Progenitor cell of endocrine pancreas (in vitro differentiated cells): ENCODE data around the gene TCTA. TPM values are rescaled to one million over a fixed set of nuclear protein-coding genes. Genes with fewer than 3 reads are reported as not detected.

Source experiments
- DNase-seq: peaks from one replicate; pipeline ENCODE4 v3.0.0; 2021; ENCODE audit warnings: low spot score; ENCODE audit not compliant: unreplicated experiment
- H3K27ac Mint-ChIP-seq: 2 replicates; pipeline ENCODE4 v1.8.0; 2021; ENCODE audit warnings: mild to moderate bottlenecking, moderate library complexity, mixed read lengths
- H3K27me3 Mint-ChIP-seq: 2 replicates; pipeline ENCODE4 v1.8.0; 2021; ENCODE audit warnings: mixed read lengths
- H3K36me3 Mint-ChIP-seq: 2 replicates; pipeline ENCODE4 v1.8.0; 2022; ENCODE audit warnings: mixed read lengths; ENCODE audit not compliant: insufficient read depth
- H3K4me1 Mint-ChIP-seq: 2 replicates; pipeline ENCODE4 v1.8.0; 2021; ENCODE audit warnings: low read depth, mixed read lengths
- H3K4me3 Mint-ChIP-seq: 2 replicates; pipeline ENCODE4 v1.8.0; 2021; ENCODE audit warnings: low read depth, mild to moderate bottlenecking, moderate library complexity, mixed read lengths
- H3K9me3 Mint-ChIP-seq: 2 replicates; pipeline ENCODE4 v1.8.0; 2021; ENCODE audit warnings: low read depth, mixed read lengths
- total RNA-seq: library from RNA; stranded (reverse); gene quantifications from 2 replicates; pipeline ENCODE4 v1.2.1, GENCODE V29; 2021
- TF ChIP-seq, protein P1 (sequence below): fragments of 200-600 bp; sonication (generic); IDR thresholded peaks from one replicate; pipeline ENCODE4 v1.5.0; 2021; ENCODE audit warnings: antibody characterized with exemption, mild to moderate bottlenecking; ENCODE audit not compliant: unreplicated experiment

TCTA gene
- total RNA-seq, 1 donor from 2014 or later, result 18.8 TPM

DNA sequence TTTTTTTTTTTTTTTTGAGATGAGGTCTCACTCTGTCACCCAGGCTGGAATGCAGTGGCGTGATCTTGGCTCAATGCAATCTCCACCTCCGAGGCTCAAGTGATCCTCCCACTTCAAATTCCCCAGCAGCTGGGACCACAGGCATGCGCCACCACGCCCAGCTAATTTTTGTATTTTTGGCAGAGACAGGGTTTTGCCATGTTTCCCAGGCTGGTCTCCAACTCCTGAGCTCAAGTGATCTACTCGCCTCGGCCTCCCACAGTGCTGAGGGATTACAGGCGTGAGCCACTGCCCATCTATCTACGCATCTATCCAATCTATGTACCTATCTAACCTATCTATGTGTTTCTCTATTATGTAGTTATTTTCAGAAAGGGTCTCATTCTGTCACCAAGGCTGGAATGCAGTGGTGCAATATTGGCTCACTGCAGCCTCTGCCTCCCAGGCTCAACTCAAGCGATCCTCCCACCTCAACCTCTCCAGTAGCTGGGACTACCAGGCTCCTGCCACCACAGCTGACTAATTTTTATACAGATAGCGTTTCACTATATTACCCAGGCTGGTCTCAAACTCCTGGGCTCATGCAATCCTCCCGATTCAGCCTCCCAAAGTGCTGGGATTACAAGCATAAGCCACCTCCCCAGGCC is 33.9 kb upstream of the TCTA start:
- H3K4me3 Mint-ChIP-seq, result no peak overlapping the region
- DNase-seq, result no peak
- H3K36me3 Mint-ChIP-seq, result peaks cover 10% of the 10 kb centered on the region
- no peaks in the 10 kb centered on the region for H3K9me3 Mint-ChIP-seq
- no peaks in the 10 kb centered on the region for H3K27me3 Mint-ChIP-seq
- no peak overlapping the region for H3K27ac Mint-ChIP-seq
- TF ChIP-seq, protein P1, sequence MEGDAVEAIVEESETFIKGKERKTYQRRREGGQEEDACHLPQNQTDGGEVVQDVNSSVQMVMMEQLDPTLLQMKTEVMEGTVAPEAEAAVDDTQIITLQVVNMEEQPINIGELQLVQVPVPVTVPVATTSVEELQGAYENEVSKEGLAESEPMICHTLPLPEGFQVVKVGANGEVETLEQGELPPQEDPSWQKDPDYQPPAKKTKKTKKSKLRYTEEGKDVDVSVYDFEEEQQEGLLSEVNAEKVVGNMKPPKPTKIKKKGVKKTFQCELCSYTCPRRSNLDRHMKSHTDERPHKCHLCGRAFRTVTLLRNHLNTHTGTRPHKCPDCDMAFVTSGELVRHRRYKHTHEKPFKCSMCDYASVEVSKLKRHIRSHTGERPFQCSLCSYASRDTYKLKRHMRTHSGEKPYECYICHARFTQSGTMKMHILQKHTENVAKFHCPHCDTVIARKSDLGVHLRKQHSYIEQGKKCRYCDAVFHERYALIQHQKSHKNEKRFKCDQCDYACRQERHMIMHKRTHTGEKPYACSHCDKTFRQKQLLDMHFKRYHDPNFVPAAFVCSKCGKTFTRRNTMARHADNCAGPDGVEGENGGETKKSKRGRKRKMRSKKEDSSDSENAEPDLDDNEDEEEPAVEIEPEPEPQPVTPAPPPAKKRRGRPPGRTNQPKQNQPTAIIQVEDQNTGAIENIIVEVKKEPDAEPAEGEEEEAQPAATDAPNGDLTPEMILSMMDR, result no peak
- peaks cover 2% of the 10 kb centered on the region for H3K4me1 Mint-ChIP-seq

DNA sequence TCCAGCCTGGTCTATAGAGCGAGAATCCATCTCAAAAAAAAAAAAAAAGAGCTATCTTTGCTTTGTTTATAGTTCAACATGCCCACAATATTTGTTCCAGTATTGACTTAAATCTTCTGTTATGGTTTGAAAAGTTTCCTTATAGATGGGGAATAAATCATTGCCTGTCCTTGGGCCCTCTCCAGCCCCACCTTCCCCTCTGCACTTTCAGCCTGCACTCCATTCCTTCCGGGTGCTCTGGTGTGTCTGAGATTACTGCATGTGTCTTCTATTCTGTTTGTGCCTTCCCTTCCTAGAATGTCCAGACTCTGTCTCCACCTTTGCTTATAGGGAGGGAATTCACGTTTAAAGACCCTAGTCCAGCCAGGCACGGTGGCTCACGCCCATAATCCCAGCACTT is 28.8 kb upstream of the TCTA start:
- H3K27me3 Mint-ChIP-seq, result no peaks in the 10 kb centered on the region
- peaks cover 5% of the 10 kb centered on the region for H3K36me3 Mint-ChIP-seq
- peak overlapping the region; percentile 75 for H3K27ac Mint-ChIP-seq
- H3K4me1 Mint-ChIP-seq, result peaks cover 4% of the 10 kb centered on the region
- H3K9me3 Mint-ChIP-seq, result no peaks in the 10 kb centered on the region
- TF ChIP-seq, protein P1, result no peak
- no peak for DNase-seq
- no peak overlapping the region for H3K4me3 Mint-ChIP-seq

DNA sequence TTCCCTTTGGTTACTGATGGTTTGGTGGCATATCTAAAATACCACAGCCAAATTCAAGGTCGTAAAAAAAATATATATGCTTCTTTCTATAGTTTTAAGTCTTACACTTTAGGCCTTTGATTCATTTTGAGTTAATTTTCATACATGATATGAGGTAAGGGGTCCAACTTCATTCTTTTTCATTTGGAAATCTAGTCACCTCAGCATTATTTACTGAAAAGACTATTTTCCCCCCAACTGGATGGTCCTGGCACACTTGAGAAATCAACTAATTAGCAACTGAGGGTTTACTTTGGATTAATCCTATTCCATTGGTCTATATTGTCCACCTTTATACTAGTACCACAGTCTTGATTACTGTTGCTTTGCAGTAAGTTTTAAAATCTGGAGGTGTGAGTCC is 26.6 kb upstream of the TCTA start:
- Mint-ChIP-seq H3K4me3 (no peak overlapping the region), H3K9me3 (no peaks in the 10 kb centered on the region), H3K4me1 (peaks cover 2% of the 10 kb centered on the region), H3K27ac (no peak overlapping the region), H3K27me3 (no peaks in the 10 kb centered on the region), H3K36me3 (peaks cover 5% of the 10 kb centered on the region)
- no peak for DNase-seq
- TF ChIP-seq, protein P1, result no peak

DNA sequence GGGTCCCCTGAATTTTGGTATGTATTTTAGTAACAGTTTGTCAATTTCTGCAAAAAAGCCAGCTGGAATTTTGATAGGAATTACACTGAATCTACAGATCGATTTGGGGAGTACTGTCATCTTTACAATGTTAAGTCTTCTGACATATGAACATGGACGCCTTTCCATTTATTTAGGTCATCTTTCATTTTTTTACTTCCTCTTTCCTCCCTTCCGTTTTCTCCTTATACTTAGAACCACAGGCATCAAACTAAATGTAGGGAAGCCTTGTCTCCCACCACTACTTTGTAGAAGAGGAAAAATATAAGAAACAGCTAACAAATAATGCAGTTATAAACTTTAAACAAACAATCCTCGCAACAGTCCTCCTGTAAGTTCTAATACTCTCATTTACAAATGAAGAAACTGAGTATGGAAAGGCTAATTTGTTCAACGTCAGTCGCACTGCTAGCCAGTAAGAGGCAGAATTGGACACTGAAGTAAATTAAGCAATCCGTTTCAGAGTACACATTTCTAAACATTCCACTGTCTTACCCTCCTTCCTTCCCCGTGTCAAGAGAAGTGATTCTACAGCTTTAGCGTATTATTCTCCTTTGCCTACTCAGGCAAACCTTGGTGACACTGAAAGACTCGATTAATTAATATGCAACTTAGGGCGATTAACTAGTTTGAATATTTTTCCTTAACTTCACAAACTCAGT is 26.0 kb upstream of the TCTA start:
- Mint-ChIP-seq H3K4me1 (peaks cover 2% of the 10 kb centered on the region), H3K9me3 (no peaks in the 10 kb centered on the region), H3K36me3 (peaks cover 5% of the 10 kb centered on the region), H3K27me3 (no peaks in the 10 kb centered on the region), H3K27ac (peak overlapping the region; percentile 12), H3K4me3 (no peak overlapping the region)
- TF ChIP-seq, protein P1, result no peak
- DNase-seq, result no peak

DNA sequence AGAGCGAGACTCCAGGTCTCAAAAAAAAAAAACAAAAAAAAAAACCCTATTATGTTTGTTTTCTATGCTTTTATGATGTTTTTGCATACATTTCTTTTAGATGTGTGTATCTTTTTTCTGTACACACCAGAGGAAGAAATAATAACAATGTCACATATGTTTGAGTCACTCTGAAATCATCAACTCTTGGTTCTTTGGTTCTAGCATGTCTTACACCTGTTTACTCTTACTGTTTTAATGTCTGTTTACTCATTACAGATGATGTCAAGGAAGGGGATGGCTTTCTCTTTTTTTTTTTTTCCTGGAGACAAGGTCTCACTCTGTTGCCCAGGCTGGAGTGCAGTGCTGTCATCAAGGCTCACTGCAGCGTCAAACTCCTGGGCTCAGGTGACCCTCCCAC is 24.5 kb upstream of the TCTA start:
- H3K36me3 Mint-ChIP-seq, result peaks cover 5% of the 10 kb centered on the region
- no peaks in the 10 kb centered on the region for H3K9me3 Mint-ChIP-seq
- H3K27ac Mint-ChIP-seq, result no peak overlapping the region
- DNase-seq, result no peak
- H3K4me3 Mint-ChIP-seq, result no peak overlapping the region
- peaks cover 2% of the 10 kb centered on the region for H3K4me1 Mint-ChIP-seq
- H3K27me3 Mint-ChIP-seq, result no peaks in the 10 kb centered on the region
- TF ChIP-seq, protein P1, result no peak
